ENCODE results near the gene HTR3A. TPM values are rescaled to one million over a fixed set of nuclear protein-coding genes. Genes with fewer than 3 reads are reported as not detected.

The HTR3A gene
- total and polyA plus RNA-seq, 2 of the 13 experiments (the other 11 are each of a cell fraction or from before 2014, with no cell fraction given), result not detected

DNA sequence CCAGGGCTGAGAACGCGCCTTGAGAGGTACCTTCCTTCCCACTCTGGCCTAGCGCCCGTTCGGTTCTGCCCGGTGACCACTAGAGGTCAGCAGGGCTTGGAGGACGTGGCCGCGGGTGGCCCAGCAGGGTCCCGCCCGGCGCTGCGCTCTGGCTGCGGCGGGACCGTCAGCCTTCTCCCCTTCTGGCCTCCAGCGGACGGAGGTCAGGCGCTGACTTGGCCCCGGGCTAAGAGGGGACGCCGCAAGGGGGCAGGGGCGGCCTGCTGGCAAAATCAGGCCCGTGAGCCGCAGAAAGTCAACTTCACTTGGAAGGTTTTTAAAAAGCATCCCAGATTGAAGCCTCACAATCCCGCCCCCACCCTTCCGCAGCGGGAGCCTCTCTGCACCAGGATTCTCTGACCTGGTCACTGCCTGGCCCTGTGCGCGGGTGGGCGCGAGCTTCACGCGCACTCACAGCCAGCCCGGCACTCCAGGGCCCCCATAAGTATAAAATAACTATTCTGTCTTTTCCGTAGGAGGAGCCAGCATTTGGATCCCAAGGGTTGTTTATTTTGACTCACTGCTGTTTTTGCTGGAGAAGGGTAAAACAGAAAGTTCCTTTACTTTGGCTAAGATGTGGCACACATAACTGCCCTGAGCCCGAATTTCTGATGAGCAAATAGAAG is 61.4 kb downstream of the HTR3A start (continued):
- TF ChIP-seq SOX6 (IDR thresholded peaks at IDR 0.05), result no peak
- TF ChIP-seq SOX6 (CRISPR knock-in tag; IDR thresholded peaks at IDR 0.05), result peak; percentile 49; the same call in 1 of the 2 replicates
- peak; percentile 14; the same call in 1 of the 2 replicates for TF ChIP-seq RARA (CRISPR knock-in tag; IDR thresholded peaks at IDR 0.05)
- TF ChIP-seq, protein P1, sequence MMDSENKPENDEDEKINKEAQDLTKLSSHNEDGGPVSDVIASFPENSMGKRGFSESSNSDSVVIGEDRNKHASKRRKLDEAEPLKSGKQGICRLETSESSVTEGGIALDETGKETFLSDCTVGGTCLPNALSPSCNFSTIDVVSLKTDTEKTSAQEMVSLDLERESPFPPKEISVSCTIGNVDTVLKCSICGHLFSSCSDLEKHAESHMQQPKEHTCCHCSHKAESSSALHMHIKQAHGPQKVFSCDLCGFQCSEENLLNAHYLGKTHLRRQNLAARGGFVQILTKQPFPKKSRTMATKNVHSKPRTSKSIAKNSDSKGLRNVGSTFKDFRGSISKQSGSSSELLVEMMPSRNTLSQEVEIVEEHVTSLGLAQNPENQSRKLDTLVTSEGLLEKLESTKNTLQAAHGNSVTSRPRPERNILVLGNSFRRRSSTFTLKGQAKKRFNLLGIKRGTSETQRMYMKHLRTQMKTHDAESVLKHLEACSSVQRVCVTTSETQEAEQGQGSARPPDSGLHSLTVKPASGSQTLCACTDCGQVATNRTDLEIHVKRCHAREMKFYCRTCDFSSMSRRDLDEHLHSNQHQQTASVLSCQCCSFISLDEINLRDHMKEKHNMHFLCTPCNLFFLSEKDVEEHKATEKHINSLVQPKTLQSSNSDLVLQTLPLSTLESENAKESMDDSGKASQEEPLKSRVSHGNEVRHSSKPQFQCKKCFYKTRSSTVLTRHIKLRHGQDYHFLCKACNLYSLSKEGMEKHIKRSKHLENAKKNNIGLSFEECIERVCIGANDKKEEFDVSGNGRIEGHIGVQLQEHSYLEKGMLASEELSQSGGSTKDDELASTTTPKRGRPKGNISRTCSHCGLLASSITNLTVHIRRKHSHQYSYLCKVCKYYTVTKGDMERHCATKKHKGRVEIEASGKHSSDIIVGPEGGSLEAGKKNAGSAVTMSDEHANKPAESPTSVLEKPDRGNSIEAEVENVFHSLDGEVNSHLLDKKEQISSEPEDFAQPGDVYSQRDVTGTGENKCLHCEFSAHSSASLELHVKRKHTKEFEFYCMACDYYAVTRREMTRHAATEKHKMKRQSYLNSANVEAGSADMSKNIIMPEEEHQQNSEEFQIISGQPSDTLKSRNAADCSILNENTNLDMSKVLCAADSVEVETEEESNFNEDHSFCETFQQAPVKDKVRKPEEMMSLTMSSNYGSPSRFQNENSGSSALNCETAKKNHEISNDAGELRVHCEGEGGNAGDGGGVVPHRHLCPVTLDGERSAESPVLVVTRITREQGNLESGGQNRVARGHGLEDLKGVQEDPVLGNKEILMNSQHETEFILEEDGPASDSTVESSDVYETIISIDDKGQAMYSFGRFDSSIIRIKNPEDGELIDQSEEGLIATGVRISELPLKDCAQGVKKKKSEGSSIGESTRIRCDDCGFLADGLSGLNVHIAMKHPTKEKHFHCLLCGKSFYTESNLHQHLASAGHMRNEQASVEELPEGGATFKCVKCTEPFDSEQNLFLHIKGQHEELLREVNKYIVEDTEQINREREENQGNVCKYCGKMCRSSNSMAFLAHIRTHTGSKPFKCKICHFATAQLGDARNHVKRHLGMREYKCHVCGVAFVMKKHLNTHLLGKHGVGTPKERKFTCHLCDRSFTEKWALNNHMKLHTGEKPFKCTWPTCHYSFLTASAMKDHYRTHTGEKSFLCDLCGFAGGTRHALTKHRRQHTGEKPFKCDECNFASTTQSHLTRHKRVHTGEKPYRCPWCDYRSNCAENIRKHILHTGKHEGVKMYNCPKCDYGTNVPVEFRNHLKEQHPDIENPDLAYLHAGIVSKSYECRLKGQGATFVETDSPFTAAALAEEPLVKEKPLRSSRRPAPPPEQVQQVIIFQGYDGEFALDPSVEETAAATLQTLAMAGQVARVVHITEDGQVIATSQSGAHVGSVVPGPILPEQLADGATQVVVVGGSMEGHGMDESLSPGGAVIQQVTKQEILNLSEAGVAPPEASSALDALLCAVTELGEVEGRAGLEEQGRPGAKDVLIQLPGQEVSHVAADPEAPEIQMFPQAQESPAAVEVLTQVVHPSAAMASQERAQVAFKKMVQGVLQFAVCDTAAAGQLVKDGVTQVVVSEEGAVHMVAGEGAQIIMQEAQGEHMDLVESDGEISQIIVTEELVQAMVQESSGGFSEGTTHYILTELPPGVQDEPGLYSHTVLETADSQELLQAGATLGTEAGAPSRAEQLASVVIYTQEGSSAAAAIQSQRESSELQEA (CRISPR knock-in tag; IDR thresholded peaks at IDR 0.05; ENCODE audit: not compliant biosample characterization), result peak; percentile 74
- peak; percentile 87 for TF ChIP-seq ZBTB7B (CRISPR knock-in tag; IDR thresholded peaks at IDR 0.05)
- TF ChIP-seq NR2F6 (IDR thresholded peaks at IDR 0.05), result no peak
- TF ChIP-seq NR2F6 (CRISPR knock-in tag; IDR thresholded peaks at IDR 0.05), result peak; percentile 48; the same call in 1 of the 2 replicates
- TF ChIP-seq, protein P2, sequence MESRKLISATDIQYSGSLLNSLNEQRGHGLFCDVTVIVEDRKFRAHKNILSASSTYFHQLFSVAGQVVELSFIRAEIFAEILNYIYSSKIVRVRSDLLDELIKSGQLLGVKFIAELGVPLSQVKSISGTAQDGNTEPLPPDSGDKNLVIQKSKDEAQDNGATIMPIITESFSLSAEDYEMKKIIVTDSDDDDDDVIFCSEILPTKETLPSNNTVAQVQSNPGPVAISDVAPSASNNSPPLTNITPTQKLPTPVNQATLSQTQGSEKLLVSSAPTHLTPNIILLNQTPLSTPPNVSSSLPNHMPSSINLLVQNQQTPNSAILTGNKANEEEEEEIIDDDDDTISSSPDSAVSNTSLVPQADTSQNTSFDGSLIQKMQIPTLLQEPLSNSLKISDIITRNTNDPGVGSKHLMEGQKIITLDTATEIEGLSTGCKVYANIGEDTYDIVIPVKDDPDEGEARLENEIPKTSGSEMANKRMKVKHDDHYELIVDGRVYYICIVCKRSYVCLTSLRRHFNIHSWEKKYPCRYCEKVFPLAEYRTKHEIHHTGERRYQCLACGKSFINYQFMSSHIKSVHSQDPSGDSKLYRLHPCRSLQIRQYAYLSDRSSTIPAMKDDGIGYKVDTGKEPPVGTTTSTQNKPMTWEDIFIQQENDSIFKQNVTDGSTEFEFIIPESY (CRISPR knock-in tag; IDR thresholded peaks at IDR 0.05), result peak; percentile 60; the same call in 1 of the 2 replicates
- TF ChIP-seq, protein P3, sequence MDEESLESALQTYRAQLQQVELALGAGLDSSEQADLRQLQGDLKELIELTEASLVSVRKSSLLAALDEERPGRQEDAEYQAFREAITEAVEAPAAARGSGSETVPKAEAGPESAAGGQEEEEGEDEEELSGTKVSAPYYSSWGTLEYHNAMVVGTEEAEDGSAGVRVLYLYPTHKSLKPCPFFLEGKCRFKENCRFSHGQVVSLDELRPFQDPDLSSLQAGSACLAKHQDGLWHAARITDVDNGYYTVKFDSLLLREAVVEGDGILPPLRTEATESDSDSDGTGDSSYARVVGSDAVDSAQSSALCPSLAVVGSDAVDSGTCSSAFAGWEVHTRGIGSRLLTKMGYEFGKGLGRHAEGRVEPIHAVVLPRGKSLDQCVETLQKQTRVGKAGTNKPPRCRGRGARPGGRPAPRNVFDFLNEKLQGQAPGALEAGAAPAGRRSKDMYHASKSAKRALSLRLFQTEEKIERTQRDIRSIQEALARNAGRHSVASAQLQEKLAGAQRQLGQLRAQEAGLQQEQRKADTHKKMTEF (CRISPR knock-in tag; IDR thresholded peaks at IDR 0.05), result peak; percentile 47; the same call in 1 of the 2 replicates
- TF ChIP-seq MED8 (CRISPR knock-in tag; IDR thresholded peaks at IDR 0.05; ENCODE audit: insufficient replicate concordance), result no peak
- no peak for TF ChIP-seq MTF1 (CRISPR knock-in tag; IDR thresholded peaks at IDR 0.05)
- TF ChIP-seq, protein P4, sequence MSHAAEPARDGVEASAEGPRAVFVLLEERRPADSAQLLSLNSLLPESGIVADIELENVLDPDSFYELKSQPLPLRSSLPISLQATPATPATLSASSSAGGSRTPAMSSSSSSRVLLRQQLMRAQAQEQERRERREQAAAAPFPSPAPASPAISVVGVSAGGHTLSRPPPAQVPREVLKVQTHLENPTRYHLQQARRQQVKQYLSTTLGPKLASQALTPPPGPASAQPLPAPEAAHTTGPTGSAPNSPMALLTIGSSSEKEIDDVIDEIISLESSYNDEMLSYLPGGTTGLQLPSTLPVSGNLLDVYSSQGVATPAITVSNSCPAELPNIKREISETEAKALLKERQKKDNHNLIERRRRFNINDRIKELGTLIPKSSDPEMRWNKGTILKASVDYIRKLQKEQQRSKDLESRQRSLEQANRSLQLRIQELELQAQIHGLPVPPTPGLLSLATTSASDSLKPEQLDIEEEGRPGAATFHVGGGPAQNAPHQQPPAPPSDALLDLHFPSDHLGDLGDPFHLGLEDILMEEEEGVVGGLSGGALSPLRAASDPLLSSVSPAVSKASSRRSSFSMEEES (CRISPR knock-in tag; IDR thresholded peaks at IDR 0.05), result no peak

All from HepG2 (cell line).